ENCODE data around the gene SOCS2.

SOCS2 gene

GRCh38 chr12:93583627-93584392, 11.3 kb downstream of the SOCS2 start:
- H3K4me2 ChIP-seq: no peak overlapping the region
- TF ChIP-seq Cebpa-rat (IDR thresholded peaks at IDR 0.05): no peak
- no peaks in the 10 kb centered on the region for H4K20me1 ChIP-seq
- peaks cover 0 to 18% (median 8%) of the 10 kb centered on the region in 10 experiments; a peak in 15 of 20 replicates for H3K4me1 ChIP-seq
- no peaks in the 10 kb centered on the region for H3K9me3 ChIP-seq (replicated peaks in 1 of 11)
- peaks cover 26 to 96% (median 71%) of the 10 kb centered on the region in 11 experiments; a peak in 21 of 22 replicates for H3K27me3 ChIP-seq
- H3K9ac ChIP-seq: no peak overlapping the region
- no peak overlapping the region for H3K27ac ChIP-seq
- no peak overlapping the region for H3K4me3 ChIP-seq
- H3K36me3 ChIP-seq: no peaks in the 10 kb centered on the region

DNA sequence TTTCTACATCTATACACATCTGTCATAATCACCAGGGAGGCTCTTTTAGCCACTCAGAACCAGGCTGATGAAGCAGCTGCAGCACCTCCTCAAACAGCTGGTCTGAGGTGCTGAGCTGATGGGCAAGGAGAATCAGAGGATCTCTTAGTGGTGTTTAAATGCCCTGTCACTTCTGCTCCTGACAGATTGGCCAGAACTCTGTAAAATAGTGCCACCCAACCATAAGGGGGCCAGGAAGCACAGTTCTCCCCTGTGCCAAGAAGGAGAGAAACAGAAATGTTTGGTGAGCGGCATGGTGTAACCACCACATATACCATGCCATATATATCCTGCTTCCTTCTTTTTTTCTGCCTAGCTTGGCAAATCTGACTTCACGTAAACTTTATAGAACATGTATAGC, 12.8 kb downstream of the SOCS2 start:
- Histone ChIP-seq H3K9ac (no peak overlapping the region), H3K36me3 (no peaks in the 10 kb centered on the region), H3K27me3 (peaks cover 34 to 96% (median 71%) of the 10 kb centered on the region in 11 experiments), H3K4me2 (peak overlapping the region in 3 of 11 experiments; percentile 11 to 21 (median 13); a peak in 1 of 22 replicates), H3K9me3 (replicated peaks in 1 of 11) (no peaks in the 10 kb centered on the region), H3K27ac (no peak overlapping the region), H3K4me1 (peaks cover 0 to 32% (median 21%) of the 10 kb centered on the region in 10 experiments; a peak in 15 of 20 replicates), H4K20me1 (no peaks in the 10 kb centered on the region), H3K4me3 (no peak overlapping the region)
- no peak for TF ChIP-seq Cebpa-rat (IDR thresholded peaks at IDR 0.05)

DNA sequence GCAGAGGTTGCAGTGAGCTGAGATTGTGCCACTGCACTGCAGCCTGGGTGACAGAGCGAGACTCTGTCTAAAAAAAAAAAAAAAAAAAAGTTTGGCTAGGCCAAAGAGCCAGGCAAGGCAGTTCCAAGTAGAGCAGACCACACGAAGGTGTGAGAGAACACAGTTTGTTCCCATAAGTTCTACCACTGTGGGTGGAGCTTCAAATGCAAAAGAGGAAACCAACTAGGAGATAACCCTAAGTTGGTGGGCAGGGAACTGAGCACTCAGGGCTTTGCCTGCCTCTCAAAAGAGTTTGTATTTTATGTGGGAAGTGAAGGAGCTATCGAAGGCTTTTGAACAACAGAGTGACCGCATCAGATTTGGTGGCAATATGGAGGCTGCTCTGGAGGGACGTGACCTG, 15.1 kb downstream of the SOCS2 start:
- TF ChIP-seq Cebpa-rat (IDR thresholded peaks at IDR 0.05): no peak
- Histone ChIP-seq H3K27ac (no peak overlapping the region), H3K36me3 (no peaks in the 10 kb centered on the region), H3K9ac (no peak overlapping the region), H3K9me3 (replicated peaks in 1 of 11) (no peaks in the 10 kb centered on the region), H4K20me1 (peaks cover 0 to 11% (median 0%) of the 10 kb centered on the region in 11 experiments; a peak in 3 of 22 replicates), H3K27me3 (peaks cover 47 to 99% (median 85%) of the 10 kb centered on the region in 11 experiments), H3K4me1 (peaks cover 5 to 51% (median 36%) of the 10 kb centered on the region in 10 experiments; a peak in 18 of 20 replicates), H3K4me3 (no peak overlapping the region), H3K4me2 (peak overlapping the region in 1 of 11 experiments; percentile 33; a peak in 1 of 22 replicates)

GRCh38 chr12:93589081-93589480, 16.6 kb downstream of the SOCS2 start:
- Histone ChIP-seq H3K27me3 (peaks cover 61 to 99% (median 88%) of the 10 kb centered on the region in 11 experiments), H3K4me3 (no peak overlapping the region), H3K4me1 (peaks cover 5 to 63% (median 48%) of the 10 kb centered on the region in 10 experiments; a peak in 18 of 20 replicates), H3K36me3 (no peaks in the 10 kb centered on the region), H3K4me2 (peak overlapping the region in 8 of 11 experiments; percentile 13 to 61 (median 42); a peak in 17 of 22 replicates), H3K9me3 (replicated peaks in 1 of 11) (no peaks in the 10 kb centered on the region), H3K9ac (no peak overlapping the region), H4K20me1 (peaks cover 0 to 11% (median 0%) of the 10 kb centered on the region in 11 experiments; a peak in 3 of 22 replicates), H3K27ac (peak overlapping the region in 3 of 11 experiments; percentile 5 to 90 (median 32); a peak in 4 of 22 replicates)
- no peak for TF ChIP-seq Cebpa-rat (IDR thresholded peaks at IDR 0.05)

DNA sequence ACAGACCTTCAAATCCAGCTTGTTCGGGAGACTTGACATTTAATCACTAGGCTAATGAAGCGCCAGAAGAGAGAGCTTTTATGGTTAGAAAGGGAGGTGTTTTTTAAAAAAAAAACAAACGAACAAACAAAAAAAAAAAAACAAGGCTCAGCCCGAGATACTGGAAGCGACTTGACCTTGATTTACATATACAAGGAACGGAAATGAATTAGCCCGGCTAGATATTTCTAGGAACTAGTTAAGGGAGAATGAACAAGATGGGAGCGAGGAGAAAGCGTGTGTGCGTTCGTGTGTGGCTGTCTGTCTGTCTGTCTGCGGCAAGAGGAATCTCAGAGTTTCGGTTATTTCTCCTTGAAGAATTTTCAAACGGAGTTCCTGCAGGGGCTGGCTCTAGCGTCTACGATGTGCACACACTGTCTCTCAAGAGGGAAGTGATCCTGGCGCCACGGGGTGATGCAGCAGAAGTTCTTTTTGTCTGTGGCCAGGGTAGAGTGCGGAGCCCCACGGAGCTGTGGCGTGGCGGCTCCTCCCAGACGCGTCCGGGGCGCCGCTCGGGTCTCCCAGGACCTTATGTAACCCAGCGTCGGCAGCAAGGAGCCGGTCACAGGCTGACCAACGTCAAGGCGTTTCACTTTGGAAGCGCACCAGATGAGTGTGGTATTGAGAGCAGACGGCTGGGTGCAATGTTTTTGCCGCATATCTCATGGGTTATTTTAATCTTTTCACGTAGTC, 18.8 kb downstream of the SOCS2 start:
- H3K27me3 ChIP-seq: peaks cover 75 to 100% (median 94%) of the 10 kb centered on the region in 11 experiments
- H3K4me1 ChIP-seq: peaks cover 5 to 60% (median 55%) of the 10 kb centered on the region in 10 experiments; a peak in 18 of 20 replicates
- peak overlapping the region; percentile 47 to 68 (median 54) for H3K4me3 ChIP-seq
- H3K9ac ChIP-seq: peak overlapping the region; percentile 42 to 83 (median 79); a peak in 21 of 22 replicates
- peak overlapping the region in 10 of 11 experiments; percentile 29 to 91 (median 86); a peak in 19 of 22 replicates for H3K27ac ChIP-seq
- no peaks in the 10 kb centered on the region for H3K9me3 ChIP-seq (replicated peaks in 1 of 11)
- H3K36me3 ChIP-seq: no peaks in the 10 kb centered on the region
- peak overlapping the region; percentile 42 to 93 (median 68) for H3K4me2 ChIP-seq
- no peak for TF ChIP-seq Cebpa-rat (IDR thresholded peaks at IDR 0.05)
- peaks cover 0 to 11% (median 0%) of the 10 kb centered on the region in 11 experiments; a peak in 3 of 22 replicates for H4K20me1 ChIP-seq

DNA sequence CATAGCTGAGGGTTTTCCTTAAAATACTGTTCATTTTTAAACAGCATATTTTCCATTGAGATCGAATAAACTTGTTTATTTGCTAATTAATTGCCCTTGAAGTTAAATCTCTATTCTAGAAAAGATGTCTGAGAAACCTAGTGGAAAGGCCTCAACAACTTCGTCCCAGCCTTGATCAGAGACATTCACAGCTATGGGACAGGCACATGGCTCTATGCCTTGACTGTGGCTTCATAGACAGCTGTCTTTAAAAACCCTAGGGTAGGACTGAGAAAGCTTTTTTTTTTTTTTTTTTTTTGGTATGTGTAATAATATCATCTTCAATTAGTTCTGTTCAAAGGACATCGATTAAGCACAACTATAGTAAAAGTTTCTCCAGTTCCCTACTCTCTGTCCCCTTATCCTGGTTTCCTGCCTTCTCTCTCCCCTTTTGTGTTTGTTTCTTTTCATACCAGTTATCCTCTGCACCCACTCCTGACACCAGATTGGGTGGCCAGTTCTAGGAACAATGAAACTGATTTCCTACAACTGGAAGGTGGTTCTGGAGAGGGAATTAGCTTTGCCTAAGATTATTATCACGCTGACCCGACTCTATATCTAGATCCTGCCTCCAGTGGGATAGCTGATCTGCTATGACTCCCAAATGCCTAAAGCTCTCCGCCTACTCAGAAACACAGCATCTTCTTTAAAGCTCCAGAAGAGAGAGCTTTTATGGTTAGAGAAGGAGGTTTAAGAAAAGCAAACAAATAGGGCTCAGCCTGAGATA, 20.3 kb downstream of the SOCS2 start:
- Histone ChIP-seq H3K9ac (peak overlapping the region in 8 of 11 experiments; percentile 41 to 83 (median 78); a peak in 15 of 22 replicates), H3K9me3 (replicated peaks in 1 of 11) (no peaks in the 10 kb centered on the region; a peak in 1 of 22 replicates), H3K27ac (peak overlapping the region in 9 of 11 experiments; percentile 26 to 91 (median 86); a peak in 17 of 22 replicates)

DNA sequence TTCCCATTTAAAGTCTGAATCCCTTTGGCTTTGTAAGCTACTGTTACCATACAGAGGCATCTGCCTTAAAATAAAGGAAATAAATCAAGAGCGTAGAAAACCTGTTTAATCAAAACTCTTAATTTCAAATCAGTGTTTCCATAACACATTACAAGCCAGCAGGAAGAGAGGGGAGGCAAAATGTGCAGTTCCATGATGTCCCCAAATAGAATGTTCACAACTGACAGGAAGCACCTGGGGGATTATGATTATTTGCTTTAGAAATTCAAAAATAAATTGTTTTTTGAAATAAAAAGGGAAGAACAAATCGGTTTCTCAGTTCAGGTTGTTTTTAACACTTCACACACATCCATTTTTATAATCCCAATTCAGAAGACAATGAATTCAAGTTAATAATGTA, 21.4 kb downstream of the SOCS2 start:
- Histone ChIP-seq H3K27me3 (peaks cover 76 to 88% (median 82%) of the 10 kb centered on the region in 11 experiments), H4K20me1 (peaks cover 0 to 11% (median 0%) of the 10 kb centered on the region in 11 experiments; a peak in 3 of 22 replicates), H3K9ac (peak overlapping the region in 9 of 11 experiments; percentile 22 to 83 (median 77); a peak in 17 of 22 replicates), H3K36me3 (no peaks in the 10 kb centered on the region), H3K4me3 (peak overlapping the region in 3 of 10 experiments; percentile 1 to 27 (median 3); a peak in 3 of 20 replicates), H3K4me1 (peaks cover 5 to 75% (median 59%) of the 10 kb centered on the region in 10 experiments; a peak in 18 of 20 replicates), H3K9me3 (replicated peaks in 1 of 11) (no peaks in the 10 kb centered on the region; a peak in 1 of 22 replicates), H3K27ac (peak overlapping the region in 9 of 11 experiments; percentile 26 to 91 (median 86); a peak in 17 of 22 replicates), H3K4me2 (peak overlapping the region in 10 of 11 experiments; percentile 40 to 79 (median 66); a peak in 20 of 22 replicates)
- TF ChIP-seq Cebpa-rat (IDR thresholded peaks at IDR 0.05): no peak

More for the DNA sequence above, 20.3 kb downstream of the SOCS2 start:
- TF ChIP-seq Cebpa-rat (IDR thresholded peaks at IDR 0.05): no peak
- 0 out of 20 replicates have a peak overlapping the region, but pooled peaks of 1 of the 10 experiments have one; percentile 3 for H3K4me3 ChIP-seq
- no peaks in the 10 kb centered on the region for H3K36me3 ChIP-seq
- H3K4me1 ChIP-seq: peaks cover 5 to 73% (median 60%) of the 10 kb centered on the region in 10 experiments; a peak in 18 of 20 replicates
- peaks cover 80 to 99% (median 90%) of the 10 kb centered on the region in 11 experiments for H3K27me3 ChIP-seq
- H4K20me1 ChIP-seq: peaks cover 0 to 11% (median 0%) of the 10 kb centered on the region in 11 experiments; a peak in 3 of 22 replicates
- H3K4me2 ChIP-seq: peak overlapping the region in 9 of 11 experiments; percentile 42 to 84 (median 68); a peak in 18 of 22 replicates
